GM18526 (cell line): Measurements from ENCODE around the gene PIGQ.

Experiments
- POLR2A ChIP-seq: IDR thresholded peaks from 3 replicates; pipeline ENCODE4 v1.6.1; 2011; ENCODE audit not compliant: insufficient read length; ENCODE audit errors: extremely low read depth

PIGQ gene

GRCh38 chr16:569445-570254, at the start of gene PIGQ:
TSS of gene PIGQ (plus strand) at chr16:569968. CDS start at chr16:574075, 4,107 bp downstream.
- peak; percentile 32 for TF ChIP-seq POLR2A

- no peak for TF ChIP-seq POLR2A
Observed at GRCh38 chr16:520847-521246, 48.9 kb upstream of the PIGQ start.

- no peak for TF ChIP-seq POLR2A
Observed at GRCh38 chr16:521381-522210, 48.2 kb upstream of the PIGQ start.

GRCh38 chr16:522320-523096, 47.3 kb upstream of the PIGQ start:
- no peak for TF ChIP-seq POLR2A

GRCh38 chr16:523097-523741, 46.5 kb upstream of the PIGQ start:
- TF ChIP-seq POLR2A = no peak

GRCh38 chr16:524274-525040, 45.3 kb upstream of the PIGQ start:
- TF ChIP-seq POLR2A = no peak

- TF ChIP-seq POLR2A = no peak
Observed at GRCh38 chr16:525123-525519, 44.6 kb upstream of the PIGQ start.

- TF ChIP-seq POLR2A = peak; percentile 13
Observed at GRCh38 chr16:525520-526180, 44.1 kb upstream of the PIGQ start.

GRCh38 chr16:526181-527014, 43.4 kb upstream of the PIGQ start:
- no peak for TF ChIP-seq POLR2A

GRCh38 chr16:527015-527903, 42.5 kb upstream of the PIGQ start, which contains the start of gene CAPN15:
TSS of gene CAPN15 (plus strand) at chr16:527712. CDS start at chr16:546839, 19,127 bp downstream.
- peak; percentile 66 for TF ChIP-seq POLR2A

GRCh38 chr16:528111-529011, 41.4 kb upstream of the PIGQ start:
- peak; percentile 5 for TF ChIP-seq POLR2A
